ENCODE results near the gene BBS12. TPM values are rescaled to one million over a fixed set of nuclear protein-coding genes. Genes with fewer than 3 reads are reported as not detected.
A peak's percentile ranks its signal among the peaks of the same experiment; 100 is the strongest.

Gene BBS12
- total RNA-seq, 1 donor from 2014 or later = 2.5 TPM

DNA sequence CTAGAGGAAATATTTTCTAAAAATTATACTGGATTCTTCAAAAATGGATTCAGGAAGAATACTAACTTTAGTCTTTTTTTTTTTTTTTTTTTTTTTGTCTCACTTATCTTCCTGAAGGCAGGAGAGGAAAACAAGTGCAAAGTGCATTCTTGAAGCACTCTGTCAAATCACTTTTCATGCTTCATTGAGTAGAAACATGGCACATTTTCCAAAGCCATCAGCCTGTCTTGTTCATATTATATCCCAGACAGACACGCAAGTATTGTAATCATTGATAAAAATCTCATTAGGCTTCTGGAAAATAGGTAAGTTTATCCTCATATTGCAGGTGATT, 1.2 kb downstream of the BBS12 start:
- no peaks in the 10 kb centered on the region for H3K36me3 ChIP-seq (ENCODE audit: control insufficient read depth, insufficient read depth, low read length)
- no peak for DNase-seq (ENCODE audit: low read depth)
- no peaks in the 10 kb centered on the region for H3K27me3 ChIP-seq (ENCODE audit: control insufficient read depth, insufficient read depth, low read length)
- H3K4me3 ChIP-seq (ENCODE audit: low read depth, low read length) = peak overlapping the region; percentile 73
- TF ChIP-seq CTCF (IDR thresholded peaks at IDR 0.05; ENCODE audit: insufficient read depth, low read length, poor library complexity, severe bottlenecking) = no peak

- Histone ChIP-seq H3K36me3 (ENCODE audit: control insufficient read depth, insufficient read depth, low read length) (no peaks in the 10 kb centered on the region), H3K4me3 (ENCODE audit: low read depth, low read length) (no peak overlapping the region), H3K27me3 (ENCODE audit: control insufficient read depth, insufficient read depth, low read length) (no peaks in the 10 kb centered on the region)
- DNase-seq (ENCODE audit: low read depth) = no peak
- TF ChIP-seq CTCF (IDR thresholded peaks at IDR 0.05; ENCODE audit: insufficient read depth, low read length, poor library complexity, severe bottlenecking) = no peak
These were observed 6.7 kb downstream of the BBS12 start for GRCh38 chr4:122739174-122739573.

- Histone ChIP-seq H3K27me3 (ENCODE audit: control insufficient read depth, insufficient read depth, low read length) (no peaks in the 10 kb centered on the region), H3K36me3 (ENCODE audit: control insufficient read depth, insufficient read depth, low read length) (no peaks in the 10 kb centered on the region), H3K4me3 (ENCODE audit: low read depth, low read length) (no peak overlapping the region)
- TF ChIP-seq CTCF (IDR thresholded peaks at IDR 0.05; ENCODE audit: insufficient read depth, low read length, poor library complexity, severe bottlenecking) = no peak
- DNase-seq (ENCODE audit: low read depth) = no peak
These were observed 10.7 kb downstream of the BBS12 start for GRCh38 chr4:122742933-122743829.

DNA sequence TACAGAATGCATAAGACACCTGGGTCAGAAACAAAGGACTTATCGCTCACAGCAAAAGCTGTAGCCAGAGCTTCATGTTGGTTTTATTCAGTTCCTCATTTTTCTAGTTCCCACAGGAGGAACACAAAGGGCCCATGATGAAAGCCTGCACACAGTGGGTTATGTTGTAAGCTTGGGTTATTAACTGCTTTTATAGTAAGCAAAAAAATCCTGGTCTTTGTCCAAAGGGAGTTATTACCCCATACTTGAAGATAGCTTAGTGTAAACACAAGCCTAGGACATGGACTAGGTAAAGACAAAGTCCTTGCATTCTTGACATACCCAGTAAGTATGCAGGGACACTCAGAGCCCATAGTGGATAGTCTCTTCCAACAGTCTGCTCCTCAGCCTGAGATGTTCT, 11.7 kb downstream of the BBS12 start:
- TF ChIP-seq CTCF (IDR thresholded peaks at IDR 0.05; ENCODE audit: insufficient read depth, low read length, poor library complexity, severe bottlenecking) = no peak
- no peak for DNase-seq (ENCODE audit: low read depth)
- no peaks in the 10 kb centered on the region for H3K36me3 ChIP-seq (ENCODE audit: control insufficient read depth, insufficient read depth, low read length)
- no peak overlapping the region for H3K4me3 ChIP-seq (ENCODE audit: low read depth, low read length)
- H3K27me3 ChIP-seq (ENCODE audit: control insufficient read depth, insufficient read depth, low read length) = no peaks in the 10 kb centered on the region

- no peak overlapping the region for H3K4me3 ChIP-seq (ENCODE audit: low read depth, low read length)
These were observed 14.0 kb downstream of the BBS12 start for GRCh38 chr4:122746485-122746965.

More at GRCh38 chr4:122746485-122746965, 14.0 kb downstream of the BBS12 start:
- no peak for DNase-seq (ENCODE audit: low read depth)
- H3K36me3 ChIP-seq (ENCODE audit: control insufficient read depth, insufficient read depth, low read length) = no peaks in the 10 kb centered on the region
- H3K27me3 ChIP-seq (ENCODE audit: control insufficient read depth, insufficient read depth, low read length) = no peaks in the 10 kb centered on the region
- no peak for TF ChIP-seq CTCF (IDR thresholded peaks at IDR 0.05; ENCODE audit: insufficient read depth, low read length, poor library complexity, severe bottlenecking)
